ENCODE results near the gene AOAH.

DNA sequence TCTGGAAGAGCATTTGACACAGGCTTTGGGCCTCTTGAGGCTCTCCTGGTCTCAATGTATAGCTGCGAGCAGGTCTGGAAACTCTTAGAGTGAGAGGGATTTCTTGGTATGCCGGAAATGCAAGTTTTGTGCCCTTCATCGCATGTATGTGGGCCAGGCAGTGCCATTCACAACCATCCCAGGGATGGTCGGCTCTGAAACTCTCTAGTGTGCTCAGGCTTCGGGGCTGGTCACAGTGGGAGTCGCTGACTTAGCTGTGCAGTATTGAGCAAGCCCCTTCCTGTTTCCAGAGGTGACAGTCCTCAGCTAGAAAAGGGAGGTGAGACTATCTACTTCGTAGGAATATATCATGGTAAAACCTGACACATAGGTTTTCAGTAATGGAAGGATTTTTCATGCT is 2.0 kb upstream of the AOAH start:
- TF ChIP-seq, protein P1, sequence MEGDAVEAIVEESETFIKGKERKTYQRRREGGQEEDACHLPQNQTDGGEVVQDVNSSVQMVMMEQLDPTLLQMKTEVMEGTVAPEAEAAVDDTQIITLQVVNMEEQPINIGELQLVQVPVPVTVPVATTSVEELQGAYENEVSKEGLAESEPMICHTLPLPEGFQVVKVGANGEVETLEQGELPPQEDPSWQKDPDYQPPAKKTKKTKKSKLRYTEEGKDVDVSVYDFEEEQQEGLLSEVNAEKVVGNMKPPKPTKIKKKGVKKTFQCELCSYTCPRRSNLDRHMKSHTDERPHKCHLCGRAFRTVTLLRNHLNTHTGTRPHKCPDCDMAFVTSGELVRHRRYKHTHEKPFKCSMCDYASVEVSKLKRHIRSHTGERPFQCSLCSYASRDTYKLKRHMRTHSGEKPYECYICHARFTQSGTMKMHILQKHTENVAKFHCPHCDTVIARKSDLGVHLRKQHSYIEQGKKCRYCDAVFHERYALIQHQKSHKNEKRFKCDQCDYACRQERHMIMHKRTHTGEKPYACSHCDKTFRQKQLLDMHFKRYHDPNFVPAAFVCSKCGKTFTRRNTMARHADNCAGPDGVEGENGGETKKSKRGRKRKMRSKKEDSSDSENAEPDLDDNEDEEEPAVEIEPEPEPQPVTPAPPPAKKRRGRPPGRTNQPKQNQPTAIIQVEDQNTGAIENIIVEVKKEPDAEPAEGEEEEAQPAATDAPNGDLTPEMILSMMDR (conservative IDR thresholded peaks at IDR 0.05; ENCODE audit: low read depth, low read length) = no peak
- TF ChIP-seq POLR2A (IDR thresholded peaks at IDR 0.05; ENCODE audit: low read depth, low read length) (no peak), MAZ (IDR thresholded peaks at IDR 0.05; ENCODE audit: borderline replicate concordance, low read depth, low read length) (no peak), BHLHE40 (IDR thresholded peaks at IDR 0.05; ENCODE audit: low read depth, low read length) (no peak)

All from IMR-90 (cell line).